HG02678 (cell line): ENCODE results near the gene PPFIA4.
"Not testable (repeated sequence)": the region's sequence is repeated elsewhere in the genome, so short reads cannot be mapped to it uniquely, and the experiment has no call there.

Experiments
- ATAC-seq: cut with Tn5 transposase; IDR thresholded peaks from one replicate; pipeline ENCODE4 v1.9.1; 2021; ENCODE audit warnings: mild to moderate bottlenecking, moderate library complexity; ENCODE audit not compliant: unreplicated experiment

The PPFIA4 gene

DNA sequence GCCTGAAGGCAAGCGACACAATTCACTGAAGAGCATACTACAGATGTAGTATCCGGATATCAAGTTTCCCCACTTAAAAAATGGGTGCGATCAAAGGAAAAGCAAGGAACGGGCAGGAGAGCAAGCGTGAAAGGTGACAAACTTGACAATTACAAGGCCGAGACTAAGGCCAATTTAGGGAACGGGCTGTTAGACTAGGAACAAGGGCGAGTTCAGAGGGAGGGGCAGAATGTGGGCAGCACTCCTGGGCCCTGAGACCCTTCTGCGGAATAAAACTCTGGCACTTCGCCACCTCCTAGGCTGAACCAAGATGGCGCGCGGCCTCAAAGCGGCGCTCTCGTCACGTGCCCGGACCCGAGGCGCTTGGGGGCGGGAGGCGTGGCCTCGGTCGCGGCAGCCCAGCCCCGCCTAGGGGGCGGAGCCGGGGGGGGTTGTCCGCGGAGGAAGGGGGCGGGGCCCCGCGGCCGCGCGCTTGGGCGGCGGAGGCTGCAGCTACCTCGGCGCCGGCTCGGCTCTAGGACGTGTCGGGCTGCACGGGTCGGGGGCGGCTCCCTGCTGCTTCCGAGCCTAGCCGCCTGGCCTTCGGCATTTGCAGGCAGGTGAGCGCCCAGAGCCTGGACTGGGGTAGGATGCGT, at the start of gene PPFIA4:
TSS of gene PPFIA4 (plus strand) at position 461 of the 635 bp plus-strand sequence. CDS start 12,518 bp downstream, outside the sequence.
- ATAC-seq = peak; percentile 73

DNA sequence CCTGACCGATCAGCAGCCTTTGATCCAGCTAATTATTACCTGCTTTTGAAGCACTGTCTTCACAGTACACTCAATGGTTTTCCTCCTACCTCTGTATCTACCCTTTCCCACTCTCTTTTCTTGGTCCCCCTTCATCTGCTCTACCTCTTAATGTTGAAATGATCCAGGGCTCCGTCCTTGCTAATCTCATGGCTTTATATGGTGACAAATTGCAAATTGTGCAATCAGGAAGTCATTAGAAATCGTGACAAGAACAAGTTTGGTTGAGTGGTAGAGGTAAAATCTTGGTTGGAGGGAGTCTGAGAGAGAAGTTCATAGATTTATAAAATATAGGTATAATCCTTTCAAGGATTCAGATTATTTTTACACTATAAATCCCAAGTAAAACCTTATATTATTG, 49.7 kb upstream of the PPFIA4 start:
- ATAC-seq = no peak

DNA sequence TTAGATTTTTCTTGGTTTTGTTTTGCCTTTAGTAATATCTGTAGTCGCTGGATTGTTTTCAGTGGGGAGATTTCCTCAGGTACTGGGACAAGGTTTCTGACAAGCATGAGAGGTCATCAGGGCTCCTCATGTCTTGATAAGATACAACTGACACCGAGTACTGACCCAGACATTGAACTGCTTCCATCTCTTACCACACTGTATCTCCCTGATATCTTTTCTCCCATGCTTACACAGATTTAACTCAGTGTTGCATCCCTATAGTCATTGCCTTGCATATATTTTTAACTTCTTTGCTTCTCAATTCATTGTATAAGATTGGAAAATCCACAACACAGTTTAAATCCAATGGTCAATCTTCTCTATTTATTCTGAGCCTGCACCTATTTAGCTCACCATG, 46.8 kb upstream of the PPFIA4 start:
- ATAC-seq = no peak

DNA sequence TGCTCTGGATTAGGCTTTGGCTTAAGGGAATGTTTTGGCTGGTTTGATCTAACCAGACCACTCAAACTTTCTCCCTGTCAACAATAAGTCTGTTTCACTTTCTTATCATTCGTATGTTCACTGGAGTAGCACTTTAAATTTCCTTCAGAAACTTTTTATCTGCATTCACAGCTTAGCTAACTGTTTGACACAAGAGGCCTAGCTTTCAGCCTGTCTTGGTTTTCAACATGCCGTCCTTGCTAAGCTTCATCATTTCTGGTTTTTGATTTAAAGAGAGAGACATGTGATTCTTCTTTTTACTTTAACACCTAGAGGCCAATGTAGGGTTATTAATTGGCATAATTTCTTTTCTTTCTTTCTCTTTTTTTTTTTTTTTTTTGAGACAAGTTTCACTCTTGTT, 44.4 kb upstream of the PPFIA4 start:
- ATAC-seq = no peak

DNA sequence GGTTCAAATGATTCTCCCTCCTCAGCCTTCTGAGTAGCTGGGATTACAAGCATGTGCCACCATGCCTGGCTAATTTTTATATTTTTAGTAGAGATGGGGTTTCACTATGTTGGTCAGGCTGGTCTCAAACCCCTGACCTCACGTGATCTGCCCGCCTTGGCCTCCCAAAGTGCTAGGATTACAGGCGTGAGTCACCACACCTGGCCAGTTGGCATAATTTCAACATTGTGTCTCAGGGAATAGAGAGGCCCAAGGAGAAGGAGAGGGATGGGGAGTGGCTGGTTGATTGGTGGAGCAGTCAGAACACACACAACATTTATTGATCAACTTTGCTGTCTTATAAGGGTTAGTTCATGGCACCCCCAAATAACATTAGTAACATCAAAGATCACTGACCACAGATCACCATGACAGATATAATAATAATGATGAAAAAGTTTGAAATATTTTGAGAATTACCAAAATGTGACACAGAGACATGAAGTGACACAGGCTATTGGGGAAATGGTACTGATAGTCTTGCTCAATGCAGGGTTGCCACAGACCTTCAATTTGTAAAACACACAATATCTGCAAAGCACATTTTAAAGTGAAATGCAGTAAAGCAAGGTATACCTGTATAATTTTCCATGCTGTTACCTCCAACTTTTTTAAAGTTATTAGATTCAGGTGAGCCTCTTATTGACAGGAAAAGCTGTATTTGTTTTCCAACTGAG, 43.4 kb upstream of the PPFIA4 start:
- ATAC-seq = no peak

GRCh38 chr1:202986120-202986519, 40.2 kb upstream of the PPFIA4 start:
- ATAC-seq = not testable (repeated sequence)

GRCh38 chr1:202987255-202987654, 39.0 kb upstream of the PPFIA4 start:
- no peak for ATAC-seq

GRCh38 chr1:202987922-202988583, 38.2 kb upstream of the PPFIA4 start:
- no peak for ATAC-seq

DNA sequence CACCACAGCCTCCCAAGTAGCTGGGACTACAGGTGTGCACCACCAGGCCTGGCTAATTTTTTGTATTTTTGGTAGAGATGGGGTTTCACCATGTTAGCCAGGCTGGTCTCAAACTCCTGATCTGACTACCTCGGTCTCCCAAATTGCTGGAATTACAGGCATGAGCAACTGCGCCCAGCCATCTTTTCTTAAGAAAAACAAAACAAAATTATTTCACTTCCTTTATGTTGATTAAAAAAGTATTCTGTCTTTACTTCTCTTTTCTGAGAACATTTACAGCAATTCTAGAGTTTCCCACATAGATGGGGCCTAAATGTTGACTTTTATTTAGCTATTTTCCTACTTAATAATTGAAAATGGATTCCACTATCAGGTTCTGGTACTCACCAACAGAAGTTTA, 36.4 kb upstream of the PPFIA4 start:
- no peak for ATAC-seq

GRCh38 chr1:202991112-202991511, 35.2 kb upstream of the PPFIA4 start:
- ATAC-seq = no peak

DNA sequence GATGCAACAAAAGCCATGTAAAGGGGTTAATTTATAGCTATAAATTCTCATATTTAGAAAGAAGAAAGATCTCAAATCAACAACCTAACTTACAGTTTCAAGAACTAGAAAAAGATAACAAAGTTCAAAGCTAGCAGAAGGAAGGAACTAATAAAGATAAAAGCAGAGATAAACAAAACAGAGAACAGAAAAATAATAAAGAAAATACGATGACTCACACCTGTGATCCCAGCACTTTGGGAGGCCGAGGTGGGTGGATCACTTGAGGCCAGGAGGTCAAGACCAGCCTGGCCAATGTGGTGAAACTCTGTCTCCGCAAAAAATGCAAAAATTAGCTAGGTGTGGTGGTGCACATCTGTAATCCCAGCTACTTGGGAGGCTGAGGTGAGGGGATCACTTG, 31.5 kb upstream of the PPFIA4 start:
- ATAC-seq = no peak

- ATAC-seq = no peak
Observed at GRCh38 chr1:202998836-202999750, 27.2 kb upstream of the PPFIA4 start.

- no peak for ATAC-seq
Observed at GRCh38 chr1:203000217-203000944, 25.9 kb upstream of the PPFIA4 start.

- no peak for ATAC-seq
Observed at GRCh38 chr1:203001986-203002385, 24.3 kb upstream of the PPFIA4 start.

DNA sequence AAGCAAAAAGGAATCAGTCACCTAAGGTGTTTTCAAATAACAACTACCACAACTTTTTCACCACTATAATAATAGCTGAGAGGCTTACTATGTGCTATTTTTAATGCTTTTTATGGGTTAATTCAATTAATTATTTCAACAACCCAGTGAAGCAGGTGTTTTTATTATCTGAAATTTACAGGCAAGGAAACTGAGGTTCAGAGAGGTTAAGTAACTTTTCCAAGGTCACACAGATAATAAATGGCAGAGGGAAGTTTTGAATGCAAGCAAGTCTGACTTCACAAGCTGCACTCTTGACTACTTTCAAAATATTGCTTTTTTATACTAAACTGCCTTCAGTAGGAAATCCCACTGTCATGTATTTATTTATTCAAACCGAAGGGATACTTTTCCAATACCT, 23.3 kb upstream of the PPFIA4 start:
- ATAC-seq = no peak

DNA sequence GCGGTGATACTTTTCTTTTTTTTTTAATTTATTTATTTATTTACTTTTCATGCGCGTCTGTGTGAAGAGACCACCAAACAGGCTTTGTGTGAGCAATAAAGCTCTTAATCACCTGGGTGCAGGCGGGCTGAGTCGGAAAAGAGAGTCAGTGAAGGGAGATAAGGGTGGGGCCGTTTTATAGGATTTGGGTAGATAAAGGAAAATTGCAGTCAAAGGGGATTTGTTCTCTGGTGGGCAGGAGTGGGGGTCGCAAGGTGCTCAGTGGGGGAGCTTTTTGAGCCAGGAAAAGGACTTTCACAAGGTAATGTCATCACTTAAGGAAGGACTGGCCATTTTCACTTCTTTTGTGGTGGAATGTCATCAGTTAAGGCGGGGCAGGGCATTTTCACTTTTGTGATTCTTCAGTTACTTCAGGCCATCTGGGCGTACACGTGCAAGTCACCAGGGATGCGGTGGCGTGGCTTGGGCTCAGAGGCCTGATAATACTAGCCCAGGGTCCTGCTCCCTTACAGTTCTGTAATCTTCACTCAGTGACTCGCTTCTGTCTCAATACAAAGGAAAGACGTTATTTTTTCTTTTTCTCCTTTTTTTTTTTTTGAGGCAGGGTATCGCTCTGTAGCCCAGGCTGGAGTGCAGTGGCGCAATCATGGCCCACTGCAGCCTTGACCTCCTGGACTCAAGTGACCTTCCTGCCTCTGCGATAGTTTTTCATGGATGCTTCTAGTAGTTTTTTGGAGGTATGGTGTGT, 20.7 kb upstream of the PPFIA4 start:
- ATAC-seq = not testable (repeated sequence)

GRCh38 chr1:203006948-203007871, 19.1 kb upstream of the PPFIA4 start, which contains the start of gene TMEM183A:
TMEM183A (plus strand) TSS chr1:203007374; CDS start chr1:203007466, 92 bp downstream.
- ATAC-seq = peak; percentile 92

DNA sequence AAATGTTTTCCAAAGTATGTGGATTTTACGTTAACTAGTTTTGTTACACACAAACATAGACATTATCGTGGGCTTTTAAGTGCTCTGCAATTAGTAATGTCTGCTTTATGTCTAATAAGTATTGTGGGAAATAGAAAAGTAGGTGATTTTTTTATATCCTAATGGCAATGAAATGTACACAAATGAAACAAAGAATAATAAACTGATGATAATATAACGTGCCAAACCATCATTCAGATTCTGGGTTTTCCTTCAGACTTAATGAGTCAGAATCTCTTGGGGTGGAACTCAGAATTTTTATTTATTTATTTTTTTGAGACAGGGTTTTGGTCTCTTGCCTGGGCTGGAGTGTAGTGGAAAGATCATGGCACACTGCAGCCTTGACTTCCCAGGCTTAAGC, 17.1 kb upstream of the PPFIA4 start:
- no peak for ATAC-seq
